K562 (cell line): Measurements from ENCODE around the gene ARHGEF12. TPM values are rescaled to one million over a fixed set of nuclear protein-coding genes. Genes with fewer than 3 reads are reported as not detected.

Experiments used
- ATAC-seq: fragments of 200-7000 bp; cut with Tn5 transposase; 3 replicates; pipeline ENCODE4 v1.9.1; 2020; ENCODE audit warnings: moderate library complexity
- BruUV-seq: library from RNA; stranded (reverse); fragments of 400-500 nt; replicated peaks from 2 replicates; lab custom pipeline; 2021; lab: Mats Ljungman, UMichigan
- CTCF ChIA-PET: fragments of 300-600 bp; formaldehyde crosslinking; extraction: SDS; loops from one replicate; lab custom pipeline; 2021; ENCODE audit warnings: low intra/inter-chr PET ratio; lab: Yijun Ruan, JAX
- POLR2A ChIA-PET: fragments of 300-600, 350-650 bp; sonication (Branson Sonifier 250); formaldehyde crosslinking; extraction: SDS; loops from one replicate; lab custom pipeline; 2021; ENCODE audit warnings: antibody characterized with exemption, inconsistent platforms; lab: Yijun Ruan, JAX
- DNase-seq, 4 experiments: peaks; one replicate each; pipeline versions ENCODE4 v3.0.0 to v3.0.0-alpha.2; 2011 to 2018; ENCODE audit warnings: low spot score in 3 of 4, mixed read lengths in 3 of 4; ENCODE audit errors: extremely low read depth in 1 of 4
- FAIRE-seq: peaks from 2 replicates; lab custom pipeline; 2011; peaks lifted over from hg19 to GRCh38; lab: Jason Lieb, UNC
- H2AFZ ChIP-seq: 2 replicates; pipeline ENCODE4 v1.6.0; 2011; ENCODE audit warnings: low read depth, low read length, control low read depth, inconsistent platforms
- H3K27ac ChIP-seq: fragments of 200-600 bp; 3 replicates; pipeline ENCODE4 v1.8.0; 2011; ENCODE audit warnings: low read depth, mild to moderate bottlenecking, control low read depth, inconsistent platforms, low read length, moderate library complexity, mixed read lengths; ENCODE audit errors: extremely low read depth
- H3K27me3 ChIP-seq, 2 experiments: fragments of 300-600 bp in 1 of 2; 2 replicates in 1 of 2; 3 replicates in 1 of 2; pipeline versions ENCODE4 v1.6.0 to v1.8.0; 2011; ENCODE audit warnings: inconsistent platforms in 2 of 2, low read length in 2 of 2, mild to moderate bottlenecking in 1 of 2, mixed read lengths in 1 of 2, moderate library complexity in 1 of 2; ENCODE audit not compliant: control insufficient read depth in 2 of 2, insufficient read depth in 2 of 2
- H3K36me3 ChIP-seq: fragments of 300-600 bp; 3 replicates; pipeline ENCODE4 v1.8.0; 2011; ENCODE audit warnings: mild to moderate bottlenecking, low read length, inconsistent platforms; ENCODE audit not compliant: control insufficient read depth, insufficient read depth
- H3K4me1 ChIP-seq, 2 experiments: fragments of 200-600 bp in 1 of 2; replicated peaks in 1 of 2; 2 replicates in 1 of 2; 3 replicates in 1 of 2; pipeline versions ENCODE4 v1.5.1 to v1.8.0; 2011; ENCODE audit warnings: inconsistent platforms in 2 of 2, low read length in 2 of 2, mild to moderate bottlenecking in 1 of 2, mixed read lengths in 1 of 2, moderate library complexity in 1 of 2; ENCODE audit not compliant: control insufficient read depth in 2 of 2, insufficient read depth in 2 of 2
- H3K4me2 ChIP-seq: 2 replicates; pipeline ENCODE4 v1.6.1; 2011; ENCODE audit warnings: low read length, control low read depth, inconsistent platforms, mixed read lengths; ENCODE audit not compliant: insufficient read depth
- H3K4me3 ChIP-seq: fragments of 200-600 bp; sonication (generic), shearing (Covaris generic); 2 replicates; pipeline ENCODE4 v1.5.1; 2016; ENCODE audit warnings: control low read depth, inconsistent platforms
- H3K79me2 ChIP-seq: fragments of 200-600 bp; 3 replicates; pipeline ENCODE4 v1.8.0; 2011; ENCODE audit warnings: low read length, inconsistent platforms; ENCODE audit not compliant: control insufficient read depth, insufficient read depth
- H3K9ac ChIP-seq, 2 experiments: 2 replicates each; pipeline versions ENCODE4 v1.6.0 to v1.6.1; 2011; ENCODE audit warnings: low read depth in 2 of 2, low read length in 2 of 2, control low read depth in 1 of 2, inconsistent platforms in 1 of 2, mild to moderate bottlenecking in 1 of 2, mixed read lengths in 1 of 2; ENCODE audit not compliant: insufficient read depth in 1 of 2
- H3K9me1 ChIP-seq: one replicate; pipeline ENCODE4 v1.6.0; 2011; ENCODE audit warnings: inconsistent platforms, mild to moderate bottlenecking, low read length, moderate library complexity; ENCODE audit not compliant: control insufficient read depth, insufficient read depth
- H3K9me3 ChIP-seq: replicated peaks from 2 replicates; pipeline ENCODE4 v1.5.1; 2011; ENCODE audit warnings: low read depth, low read length, inconsistent platforms; ENCODE audit not compliant: control insufficient read depth, insufficient read depth
- H4K20me1 ChIP-seq: replicated peaks from 2 replicates; pipeline ENCODE4 v1.6.1; 2011; ENCODE audit warnings: low read length, inconsistent platforms, mixed read lengths; ENCODE audit not compliant: control insufficient read depth, insufficient read depth
- ATF4 ChIP-seq: fragments of 450-650 bp; formaldehyde crosslinking; IDR thresholded peaks from 2 replicates; pipeline ENCODE4 v1.4.0; 2022; ENCODE audit warnings: mild to moderate bottlenecking, moderate library complexity
- CAMTA2 ChIP-seq: fragments of 250-450 bp; sonication (Bioruptor Pico); conservative IDR thresholded peaks from 2 replicates; pipeline ENCODE4 v1.5.1; 2022
- LEF1 ChIP-seq: fragments of 450-650 bp; IDR thresholded peaks from 2 replicates; pipeline ENCODE4 v1.6.1; 2016; ENCODE audit warnings: mild to moderate bottlenecking
- NR2C2 ChIP-seq, 2 experiments: fragments of 200-800 bp in 1 of 2; sonication (Bioruptor generic) in 1 of 2; sonication (generic) in 1 of 2; formaldehyde crosslinking in 1 of 2; IDR thresholded peaks; 2 replicates each; pipeline versions ENCODE4 v1.6.1 to v1.8.0; 2016 to 2022; ENCODE audit warnings: mild to moderate bottlenecking in 1 of 2, missing compliant biosample characterization in 1 of 2, missing genetic modification characterization in 1 of 2, missing genetic modification reagents in 1 of 2
- ZNF609 ChIP-seq: sonication (generic); formaldehyde crosslinking; IDR thresholded peaks from 2 replicates; pipeline ENCODE4 v1.8.1; 2023; ENCODE audit warnings: missing genetic modification reagents, mild to moderate bottlenecking, borderline replicate concordance
- WGBS: fragments of 100-300 bp; shearing (Covaris generic); methylation state at CpG from one replicate; pipeline ENCODE4 v1.1.6; 2016; ENCODE audit warnings: low coverage, mixed read lengths; ENCODE audit not compliant: insufficient coverage; ENCODE audit errors: missing lambda C conversion rate; 5-methylcytosine and 5-hydroxymethylcytosine counted together
- in situ Hi-C: fragments of 300-500 bp; cut with MboI; formaldehyde crosslinking; loops from 4 replicates; pipeline ENCODE4 v1.15.0; 2018; ENCODE audit warnings: inconsistent platforms, mixed read lengths
- intact Hi-C: fragments of 100-400 bp; cut with micrococcal nuclease; formaldehyde crosslinking; loops from 2 replicates; pipeline ENCODE4 v1.14.2; 2022
- polyA plus RNA-seq, 8 experiments: library from polyadenylated mRNA; depleted of rRNA in 4 of 8; stranded (reverse) in 5 of 8; unstranded in 3 of 8; fragments of >200 nt; fragmentation: Nextera tagmentation in 2 of 8; fragmentation: Illumina TruSeq in 1 of 8; extraction: Ambion mirVana in 2 of 8; extraction: Trizol in 1 of 8; gene quantifications; 2 replicates each; pipeline versions ENCODE4 v1.2.1 to v1.2.3, GENCODE V29; 2011 to 2014; ENCODE audit warnings: inconsistent platforms in 1 of 8, missing spikeins in 1 of 8
- total RNA-seq, 7 experiments: library from RNA; depleted of rRNA in 6 of 7; stranded (reverse); fragments of >200 nt in 6 of 7; fragmentation: Illumina TruSeq in 2 of 7; extraction: Trizol in 2 of 7; gene quantifications; 2 replicates each; pipeline versions ENCODE4 v1.2.1 to v1.2.3, GENCODE V29; 2011 to 2021; ENCODE audit warnings: low replicate concordance in 1 of 7

ARHGEF12 gene
- total and polyA plus RNA-seq, 9 of the 15 experiments (the other 6 are each of a cell fraction or from before 2014, with no cell fraction given): 3.5 to 51.7 (median 29.5) TPM

- H3K4me2 ChIP-seq: no peak overlapping the region
- no peak overlapping the region for H3K27ac ChIP-seq
- in situ Hi-C loops: no loop called here
- no peak for TF ChIP-seq ATF4 (CRISPR knock-in tag)
- no peak for TF ChIP-seq CAMTA2 (CRISPR knock-in tag)
- TF ChIP-seq NR2C2 (CRISPR knock-in tag; IDR thresholded peaks at IDR 0.05): no peak
- TF ChIP-seq NR2C2 (tag; IDR thresholded peaks at IDR 0.05): no peak
- no peak for TF ChIP-seq LEF1
- no peak for DNase-seq
- no peaks in the 10 kb centered on the region for H3K36me3 ChIP-seq
- no peak overlapping the region for H3K9ac ChIP-seq
- 93% methylated on average over 6 of the region's 6 CpGs for WGBS
- FAIRE-seq: no peak
- BruUV-seq: no TSS peak
- H4K20me1 ChIP-seq: no peaks in the 10 kb centered on the region
- no peaks in the 10 kb centered on the region for H3K4me1 ChIP-seq
- H3K79me2 ChIP-seq: peaks cover 68% of the 10 kb centered on the region
- CTCF ChIA-PET: no interaction called here
- no peak overlapping the region for H3K4me3 ChIP-seq
- POLR2A ChIA-PET: interaction anchor here (2.4 kb wide), 1 partner anchor 8 kb away, joined by 7 read pairs; no protein-coding TSS in a partner anchor
- no peaks in the 10 kb centered on the region for H3K9me1 ChIP-seq
- no peak overlapping the region for H2AFZ ChIP-seq
- H3K9me3 ChIP-seq: no peaks in the 10 kb centered on the region
- no peak for ATAC-seq
- intact Hi-C loops: no loop called here
- no peaks in the 10 kb centered on the region for H3K27me3 ChIP-seq
Observed at GRCh38 chr11:120392314-120392713, 56.1 kb downstream of the ARHGEF12 start.

- Histone ChIP-seq H3K4me1 (no peaks in the 10 kb centered on the region), H3K27me3 (no peaks in the 10 kb centered on the region), H4K20me1 (no peaks in the 10 kb centered on the region), H2AFZ (no peak overlapping the region), H3K36me3 (no peaks in the 10 kb centered on the region), H3K79me2 (peaks cover 68% of the 10 kb centered on the region), H3K9me3 (no peaks in the 10 kb centered on the region), H3K9me1 (no peaks in the 10 kb centered on the region), H3K27ac (no peak overlapping the region), H3K9ac (no peak overlapping the region), H3K4me2 (no peak overlapping the region), H3K4me3 (no peak overlapping the region)
- DNase-seq (no peak), FAIRE-seq (no peak), ATAC-seq (no peak)
- ChIA-PET CTCF (no interaction called here), POLR2A (no interaction called here)
- no TSS peak for BruUV-seq
- WGBS: 62% methylated on average over 2 of the region's 2 CpGs
- in situ Hi-C loops: no loop called here
- intact Hi-C loops: no loop called here
- TF ChIP-seq ZNF609 (CRISPR knock-in tag): no peak
Observed at GRCh38 chr11:120392793-120393192, 56.6 kb downstream of the ARHGEF12 start.
